HG03064 (cell line): ENCODE data around the gene KNDC1.
"Not testable (repeated sequence)": the region's sequence is repeated elsewhere in the genome, so short reads cannot be mapped to it uniquely, and the experiment has no call there.

Experiments
- ATAC-seq: cut with Tn5 transposase; IDR thresholded peaks from one replicate; pipeline ENCODE4 v1.9.1; 2021; ENCODE audit warnings: low read depth; ENCODE audit not compliant: unreplicated experiment

KNDC1 gene

DNA sequence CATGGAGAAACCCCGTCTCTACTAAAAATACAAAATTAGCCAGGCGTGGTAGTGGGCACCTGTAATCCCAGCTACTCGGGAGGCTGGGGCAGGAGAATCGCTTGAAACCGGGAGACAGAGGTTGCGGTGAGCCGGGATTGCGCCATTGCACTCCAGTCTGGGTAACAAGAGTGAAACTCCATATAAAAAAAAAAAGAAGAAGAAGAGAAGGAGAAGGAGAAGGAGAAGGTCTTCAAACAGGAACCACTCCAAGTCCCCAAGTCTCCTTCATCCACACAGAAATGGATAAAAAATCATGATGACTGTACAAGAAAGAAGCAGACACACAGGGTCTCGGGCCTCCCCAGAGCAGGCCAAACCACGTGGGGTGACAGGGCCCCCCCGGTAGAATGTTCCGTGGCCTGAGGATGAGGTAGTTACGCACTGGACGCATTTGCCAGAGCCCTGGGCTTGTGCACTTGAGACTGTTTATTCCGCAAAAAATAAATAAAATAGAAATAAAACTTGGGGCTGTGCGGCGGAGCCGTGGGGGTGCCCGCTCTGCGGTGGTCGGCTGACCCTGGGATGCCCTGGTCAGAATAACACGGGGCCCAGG, 93.4 kb downstream of the KNDC1 start:
- ATAC-seq, result no peak

DNA sequence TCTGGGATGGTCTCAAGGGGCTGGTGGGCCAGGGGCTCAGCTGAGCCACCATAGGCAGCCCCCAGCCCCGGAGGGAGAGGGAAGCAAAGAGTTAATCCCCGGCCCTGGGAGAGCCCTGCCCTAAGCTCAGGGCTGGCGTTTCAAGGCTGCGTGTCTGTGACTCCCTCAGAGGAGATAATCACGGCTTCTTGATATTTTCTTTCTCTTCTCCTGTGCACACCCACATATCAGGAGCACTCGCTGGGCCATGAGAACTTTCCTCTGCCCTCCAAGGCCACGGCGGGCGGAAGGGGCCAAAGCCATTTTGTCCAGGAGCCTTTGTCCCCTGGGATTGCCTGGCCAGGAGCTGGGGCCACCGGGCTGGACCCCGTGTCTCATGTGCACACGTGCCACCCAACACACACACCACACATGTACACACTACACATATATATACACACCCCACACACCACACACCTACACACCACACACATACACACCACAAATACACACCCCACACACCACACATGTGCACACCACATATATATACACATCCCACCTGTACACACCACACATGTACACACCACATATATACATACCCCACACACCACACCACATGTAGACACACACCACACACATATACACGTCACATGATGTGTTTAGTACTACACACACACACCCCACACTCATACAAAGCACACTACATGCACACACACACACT, 94.6 kb downstream of the KNDC1 start:
- no peak for ATAC-seq

DNA sequence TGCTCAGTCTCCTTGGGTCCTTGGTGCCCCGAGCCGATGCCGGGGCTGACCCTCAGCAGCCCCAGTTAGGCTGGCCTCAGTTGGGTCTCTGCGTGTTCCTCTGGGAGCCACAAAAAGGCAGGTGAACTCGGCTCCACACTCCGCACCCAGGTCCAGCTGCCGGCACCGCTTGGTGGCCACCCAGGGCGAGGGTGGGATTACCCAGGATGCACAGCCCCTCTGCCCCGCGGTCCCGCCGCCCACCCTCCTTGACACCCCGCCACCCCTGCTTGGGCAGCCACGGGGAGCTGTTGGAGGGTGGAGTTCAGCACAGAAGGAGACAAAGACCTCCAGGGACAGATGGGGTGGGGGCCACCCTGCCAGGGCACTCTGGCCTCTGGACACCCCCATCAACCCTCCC, 95.3 kb downstream of the KNDC1 start:
- no peak for ATAC-seq

DNA sequence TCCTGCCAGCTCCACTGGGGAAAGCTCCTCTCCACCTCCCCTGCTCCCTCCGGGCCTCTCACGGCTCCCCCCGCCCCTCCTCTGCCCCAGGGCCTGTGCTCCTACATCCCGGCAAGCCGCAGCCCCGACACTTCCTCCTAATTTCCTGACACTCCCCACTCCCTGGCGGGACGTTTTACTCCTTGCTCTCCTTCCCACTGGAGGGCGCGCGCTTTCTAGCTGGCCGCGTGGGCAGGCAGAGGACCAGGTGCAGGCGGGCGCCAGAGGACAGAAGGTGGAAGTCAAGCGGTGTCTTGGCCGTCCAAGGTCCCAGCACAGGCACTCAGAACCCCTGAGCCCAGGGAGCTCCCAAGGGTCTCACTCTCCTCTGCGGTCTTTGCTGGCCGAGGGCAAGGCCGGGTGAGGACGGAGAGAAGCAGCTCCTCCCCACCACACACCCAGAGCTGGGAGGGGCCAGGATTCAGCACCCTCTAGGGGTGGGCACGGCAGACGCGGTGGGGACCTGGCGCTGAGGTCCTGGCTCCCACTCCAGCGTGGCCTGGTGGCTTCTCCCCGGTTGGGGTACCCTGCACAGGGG, 97.6 kb downstream of the KNDC1 start:
- no peak for ATAC-seq

DNA sequence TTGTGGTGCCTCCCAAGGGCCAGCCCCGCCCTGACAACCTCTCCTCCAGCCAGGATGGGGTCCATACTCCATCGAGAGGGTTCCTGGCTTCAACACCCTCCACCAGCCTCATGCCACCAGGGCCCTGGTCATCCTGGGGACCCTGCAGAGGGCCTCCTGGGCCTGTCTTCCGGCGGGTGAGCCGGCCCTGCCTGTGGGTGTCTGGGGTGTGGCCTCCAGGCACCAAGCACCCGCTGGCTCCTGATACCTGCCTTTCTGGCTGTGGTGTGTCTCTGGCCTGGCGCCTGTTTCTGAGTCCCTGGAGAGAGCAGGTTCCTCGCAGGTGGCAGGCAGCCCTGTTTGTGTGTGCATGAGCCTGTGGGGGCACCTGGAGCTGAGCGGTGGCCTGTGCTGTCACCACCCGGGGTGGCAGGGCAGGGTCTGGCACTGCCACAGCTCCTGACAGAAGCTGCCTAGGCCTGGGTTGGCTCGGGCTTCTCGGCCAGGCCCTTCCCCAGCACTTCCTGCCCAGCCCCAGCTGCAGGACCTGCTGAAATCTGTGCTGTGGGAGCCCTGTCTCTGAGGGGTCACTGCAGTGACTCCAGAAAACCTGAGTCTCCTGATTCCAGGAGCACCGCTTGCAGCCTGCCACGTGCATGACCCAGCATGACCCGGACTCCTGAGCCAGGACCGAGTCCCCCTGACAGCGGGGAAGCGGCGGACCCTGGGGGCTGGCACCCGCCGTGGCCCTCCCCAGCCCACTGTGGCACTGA, 98.2 kb downstream of the KNDC1 start:
- ATAC-seq, result no peak

DNA sequence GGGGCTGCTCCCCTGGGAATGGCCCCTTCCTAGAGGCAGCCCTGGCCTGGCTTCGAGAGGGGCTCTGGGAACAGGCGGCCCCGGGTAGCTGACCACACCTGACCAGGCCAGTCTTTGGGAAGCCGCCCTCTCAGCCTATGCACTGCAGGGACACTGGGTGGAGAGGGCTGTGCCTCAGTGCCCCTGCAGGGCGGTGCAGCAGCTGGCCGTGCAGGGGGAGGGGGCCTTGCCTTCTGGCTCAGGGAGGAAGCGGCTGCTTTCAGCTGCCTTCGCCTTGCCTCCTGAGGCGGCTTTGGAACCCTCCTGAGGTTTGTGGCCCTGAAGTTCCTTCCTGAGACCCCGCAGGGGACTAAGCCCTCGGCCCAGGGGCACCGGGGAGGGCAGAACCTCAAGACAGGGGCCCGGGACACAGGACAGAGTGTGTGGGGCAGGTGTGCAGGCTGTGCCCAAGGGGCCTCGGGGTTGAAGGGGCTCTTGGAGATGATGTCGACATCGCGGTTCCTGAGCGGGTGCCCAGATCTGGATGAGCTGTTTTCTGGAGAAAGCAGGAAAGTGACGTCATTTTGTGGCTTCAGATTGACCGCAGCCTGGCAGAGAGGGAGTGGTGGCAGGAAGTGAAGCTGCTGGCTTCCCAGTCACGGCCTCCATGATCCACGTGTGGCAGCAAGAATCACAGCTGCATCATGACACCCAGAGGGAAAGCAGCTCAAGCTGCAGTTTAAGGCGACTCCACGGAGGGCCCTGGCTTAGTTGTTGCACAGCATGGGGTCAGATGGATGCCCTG, 99.0 kb downstream of the KNDC1 start:
- ATAC-seq, result no peak

DNA sequence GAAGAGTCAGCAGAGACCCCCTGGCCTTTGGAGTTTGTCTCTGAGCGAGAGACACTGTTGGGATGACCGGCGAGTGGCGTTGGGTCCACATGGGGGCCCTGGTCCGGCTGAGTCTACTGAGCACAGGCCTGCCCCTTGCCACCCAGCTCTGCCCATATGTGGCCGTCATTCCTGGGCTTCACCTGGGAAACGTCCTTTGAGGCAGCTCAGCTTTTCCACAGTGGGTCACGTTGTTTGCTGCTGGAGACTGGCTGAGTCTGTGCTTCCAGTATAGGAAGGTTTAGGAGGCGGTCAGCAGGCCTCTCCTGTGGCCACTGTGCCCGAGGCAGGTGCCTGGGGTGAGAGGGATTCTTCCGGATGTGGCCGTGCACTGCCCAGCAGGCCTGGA, 99.6 kb downstream of the KNDC1 start:
- ATAC-seq, result no peak

DNA sequence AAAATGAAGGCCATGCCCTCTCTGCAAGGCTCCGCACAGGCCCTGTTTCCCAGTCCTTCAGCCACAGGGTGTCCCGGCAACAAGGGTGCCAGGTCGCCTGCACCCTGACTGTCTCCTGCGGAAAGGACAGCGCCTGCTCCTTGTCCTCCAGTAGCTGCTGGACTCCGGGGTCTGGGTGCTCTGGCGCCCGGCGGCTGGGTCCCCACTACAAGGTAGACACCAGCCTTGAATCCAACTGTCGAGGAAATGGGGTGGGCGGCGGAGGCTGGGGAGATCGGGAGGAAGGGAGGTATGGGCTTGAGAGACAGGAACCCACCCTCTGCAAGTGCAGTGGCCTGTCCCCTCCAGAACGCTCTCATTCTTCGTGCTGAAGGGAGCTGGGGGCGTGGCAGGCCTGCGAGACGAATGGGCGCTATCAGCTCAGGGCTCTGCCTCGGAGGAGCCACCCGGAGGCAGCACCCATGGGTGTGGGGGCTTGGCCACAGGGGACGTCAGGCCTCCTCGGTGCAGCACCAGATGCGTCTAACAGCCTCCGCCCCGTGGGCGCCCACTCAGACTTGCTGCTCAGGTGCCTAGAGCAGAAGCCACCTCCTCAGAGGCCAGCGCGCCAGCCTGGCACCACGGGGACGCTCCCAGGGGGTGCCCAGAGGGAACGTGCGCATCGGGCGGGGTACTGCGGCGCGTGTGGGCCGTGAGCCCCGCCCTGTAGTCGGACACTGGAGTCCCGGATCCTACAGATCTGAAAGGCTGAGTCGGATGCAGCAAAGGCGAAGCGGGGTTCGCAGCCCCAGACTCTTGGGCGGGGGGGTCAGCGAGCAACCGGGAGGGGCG, 101.1 kb downstream of the KNDC1 start:
- ATAC-seq, result peak; percentile 45

DNA sequence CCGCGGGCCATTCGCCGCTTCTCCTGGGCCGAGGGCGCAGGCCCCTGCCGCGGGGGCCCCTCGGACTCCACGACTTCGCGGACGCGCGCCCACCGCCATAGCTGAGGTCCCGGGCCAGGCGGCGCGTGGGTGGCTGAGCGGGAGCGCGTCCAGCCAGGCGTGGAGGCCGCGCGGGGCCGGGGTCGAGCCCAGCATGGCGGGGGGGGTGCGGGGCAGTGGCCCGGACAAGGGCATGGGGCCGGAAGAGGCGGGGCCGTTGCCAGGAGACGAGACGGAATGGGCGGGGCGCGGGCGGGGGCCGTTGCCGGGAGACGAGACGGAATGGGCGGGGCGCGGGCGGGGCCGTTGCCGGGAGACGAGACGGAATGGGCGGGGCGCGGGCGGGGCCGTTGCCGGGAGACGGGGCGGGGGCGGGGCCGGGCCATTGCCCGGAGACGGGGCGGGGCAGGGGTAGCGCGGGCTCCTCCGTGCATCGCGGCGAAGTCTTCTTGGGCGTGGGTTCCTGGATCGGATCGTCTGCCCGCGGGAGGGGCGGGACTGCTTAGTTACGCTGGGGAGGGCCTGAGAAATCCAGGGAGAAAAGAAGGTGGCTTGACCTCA, 101.8 kb downstream of the KNDC1 start:
- peak; percentile 46 for ATAC-seq

DNA sequence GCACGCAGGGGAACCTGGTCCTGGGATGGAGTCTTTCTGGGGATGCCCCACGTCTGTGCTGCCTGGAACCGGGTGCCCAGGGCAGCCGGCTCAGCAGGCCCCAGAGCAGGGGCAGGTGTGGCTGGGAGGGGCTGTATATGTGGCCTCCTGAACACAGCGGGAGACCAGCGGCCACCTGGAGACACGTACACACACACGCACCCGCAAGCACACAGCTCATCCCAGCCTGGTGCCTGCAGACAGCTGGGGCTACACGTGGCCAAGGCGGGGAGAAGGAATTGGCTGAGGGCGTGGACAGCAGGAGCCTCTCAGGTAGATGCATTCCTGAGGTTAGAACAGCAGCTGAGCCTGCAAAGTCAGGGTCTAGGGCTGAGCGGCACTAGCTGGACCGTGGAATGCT, 102.7 kb downstream of the KNDC1 start:
- no peak for ATAC-seq

DNA sequence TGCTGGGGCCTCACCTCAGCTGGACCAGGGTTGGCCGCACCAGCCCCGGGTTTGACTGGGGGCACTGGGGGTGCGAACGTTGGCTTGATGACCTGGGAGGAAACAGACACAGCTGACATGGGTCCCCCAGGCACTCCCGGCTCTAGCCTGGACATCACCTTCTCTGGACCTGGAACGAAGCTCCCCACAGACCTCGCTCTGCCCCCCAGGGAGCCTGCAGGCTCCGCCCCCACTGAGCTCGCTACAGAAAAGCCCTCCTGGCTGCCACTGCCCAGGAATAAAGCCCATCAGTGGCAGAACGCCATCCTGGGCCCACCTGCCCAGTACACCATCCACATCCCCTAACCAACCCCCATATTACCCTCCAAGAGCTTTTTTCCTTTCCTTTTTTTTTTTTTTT, 103.7 kb downstream of the KNDC1 start:
- no peak for ATAC-seq

DNA sequence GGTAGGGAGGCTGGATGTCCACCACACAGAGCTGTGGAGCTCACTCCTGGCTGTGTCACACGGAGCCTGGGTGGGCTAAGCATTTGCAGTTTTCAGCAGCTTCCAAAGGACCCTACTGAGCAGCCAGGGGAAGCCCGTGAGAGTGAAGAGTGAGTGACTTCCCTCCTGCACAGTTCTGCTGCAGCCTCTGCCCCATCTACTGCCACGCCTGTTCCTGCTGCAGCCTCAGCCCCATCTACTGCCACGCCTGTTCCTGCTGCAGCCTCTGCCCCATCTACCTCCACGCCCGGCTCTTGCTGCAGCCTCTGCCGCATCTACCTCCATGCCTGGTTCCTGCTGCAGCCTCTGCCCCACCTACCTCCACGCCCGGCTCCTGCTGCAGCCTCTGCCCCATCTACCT, 104.4 kb downstream of the KNDC1 start:
- no peak for ATAC-seq

DNA sequence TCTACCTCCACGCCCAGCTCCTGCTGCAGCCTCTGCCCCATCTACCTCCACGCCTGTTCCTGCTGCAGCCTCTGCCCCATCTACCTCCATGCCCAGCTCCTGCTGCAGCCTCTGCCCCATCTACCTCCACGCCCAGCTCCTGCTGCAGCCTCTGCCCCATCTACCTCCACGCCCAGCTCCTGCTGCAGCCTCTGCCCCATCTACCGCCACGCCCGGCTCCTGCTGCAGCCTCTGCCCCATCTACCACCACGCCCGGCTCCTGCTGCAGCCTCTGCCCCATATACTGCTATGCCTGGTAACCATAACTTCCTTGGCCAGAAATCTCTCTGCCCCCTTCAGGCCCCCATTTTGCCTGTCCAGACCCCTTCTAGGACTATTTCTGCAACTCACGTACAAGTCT, 105.0 kb downstream of the KNDC1 start:
- not testable (repeated sequence) for ATAC-seq

DNA sequence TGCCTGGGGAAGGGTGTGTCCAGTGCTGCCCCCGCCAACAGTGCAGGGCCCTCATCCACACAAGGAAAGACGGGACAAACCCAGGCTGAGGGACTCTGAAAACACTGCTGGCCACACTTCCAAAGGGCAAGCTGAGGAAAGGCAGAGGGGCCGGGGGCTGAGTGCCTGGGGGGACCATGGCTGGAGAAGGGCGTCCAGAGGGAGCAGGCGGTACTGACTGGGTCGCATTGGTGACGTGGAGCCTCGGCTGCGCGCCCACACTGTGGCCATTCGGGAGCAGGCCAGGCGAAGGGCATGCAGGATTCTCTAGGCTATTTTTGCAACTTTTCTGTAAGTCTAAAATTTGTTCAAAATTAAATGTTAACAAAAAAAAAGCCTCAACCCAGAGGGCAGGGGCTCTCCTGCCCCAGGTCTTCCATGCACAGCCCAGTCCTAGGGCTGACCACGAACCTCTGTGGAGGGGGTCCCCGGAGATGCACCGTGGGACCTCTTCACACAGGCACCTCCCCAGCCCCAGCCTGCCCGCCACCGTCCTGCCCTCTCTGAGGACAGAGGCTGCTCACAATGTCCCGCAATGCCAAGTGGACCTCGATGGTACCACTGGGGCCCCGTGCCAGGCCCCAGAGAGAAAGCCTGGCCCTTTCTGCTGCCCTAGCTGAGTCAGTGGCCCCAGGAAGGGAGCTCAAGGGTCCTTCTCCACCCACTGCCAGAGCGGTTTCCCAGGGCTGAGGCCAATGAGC, 106.2 kb downstream of the KNDC1 start:
- ATAC-seq, result no peak

DNA sequence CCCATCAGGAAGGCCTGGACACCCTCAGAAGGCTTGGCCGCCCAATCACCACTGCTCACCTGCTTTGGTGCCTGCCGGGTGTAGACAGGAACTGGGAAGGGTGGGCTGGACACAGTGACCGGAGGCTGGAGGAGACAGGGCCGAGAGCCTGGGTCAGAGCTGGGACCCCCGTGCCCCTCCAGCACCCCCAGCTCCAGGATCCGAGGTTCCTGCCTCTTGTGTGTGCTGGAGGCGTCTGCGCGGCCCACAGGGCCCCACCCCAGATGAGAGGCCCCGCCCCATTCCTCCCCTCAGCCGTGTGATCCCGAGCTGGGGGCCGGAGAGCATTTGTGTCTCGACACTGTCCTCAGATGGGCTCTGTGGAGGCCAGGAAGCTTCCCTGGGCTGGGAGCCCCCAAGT, 107.3 kb downstream of the KNDC1 start:
- no peak for ATAC-seq

DNA sequence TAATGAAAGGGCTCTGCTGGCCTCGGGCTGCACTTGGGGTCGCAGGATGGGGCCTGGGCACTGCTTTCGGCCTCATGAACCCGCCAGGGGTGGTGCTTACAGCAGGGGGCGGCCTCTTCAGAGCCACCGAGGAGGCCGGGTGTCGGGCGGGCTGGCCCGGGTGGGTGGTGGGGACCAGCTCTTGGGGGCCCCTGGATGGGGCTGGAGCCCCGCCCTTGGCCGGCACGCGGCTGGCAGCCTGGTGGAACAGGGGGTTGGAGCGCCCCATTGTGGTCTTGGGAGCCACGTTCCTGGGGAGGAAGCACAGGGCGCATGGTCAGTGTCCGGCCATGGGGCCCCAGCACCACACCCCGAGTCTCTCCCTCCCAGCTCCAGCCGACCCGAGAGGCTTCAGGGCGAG, 107.8 kb downstream of the KNDC1 start:
- ATAC-seq, result no peak

DNA sequence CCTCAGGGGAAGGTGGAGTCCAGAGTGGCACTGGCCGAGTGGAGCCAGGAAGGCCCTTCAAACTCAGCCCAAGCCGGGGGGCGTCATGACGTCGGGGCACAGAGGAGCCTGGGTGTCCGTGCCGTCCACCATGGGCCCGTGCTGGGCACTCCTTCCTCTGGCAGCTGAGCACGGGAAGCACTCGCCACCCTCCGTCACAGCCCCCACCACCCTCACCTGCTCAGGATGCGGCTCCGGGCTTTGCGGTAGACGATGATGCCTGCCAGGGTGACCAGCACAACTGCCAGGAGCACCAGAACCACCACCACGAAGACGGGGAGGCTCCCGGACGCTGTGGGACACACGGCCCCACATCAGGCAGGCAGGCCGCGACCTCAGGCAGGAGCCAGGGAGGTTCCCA, 108.5 kb downstream of the KNDC1 start:
- no peak for ATAC-seq

DNA sequence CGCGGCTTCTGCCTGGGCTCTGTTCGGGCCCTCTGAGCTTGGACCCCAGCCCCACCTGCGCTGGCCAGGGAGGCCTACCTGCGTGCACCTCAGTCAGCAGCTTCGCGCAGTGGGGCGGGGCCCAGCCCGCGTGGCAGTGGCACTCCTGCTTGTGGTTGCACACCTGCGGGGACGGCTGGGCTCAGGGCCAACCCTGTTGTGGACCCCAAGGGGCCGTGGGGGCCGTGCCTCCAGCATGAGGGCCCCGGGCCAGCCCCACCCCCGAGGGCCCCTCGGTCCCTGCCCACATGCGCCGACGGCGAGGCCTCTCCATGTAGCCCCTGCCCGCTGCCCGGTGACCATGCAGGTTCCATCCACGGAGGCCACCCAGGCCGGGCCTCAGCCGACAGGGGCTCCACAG, 109.3 kb downstream of the KNDC1 start:
- no peak for ATAC-seq

DNA sequence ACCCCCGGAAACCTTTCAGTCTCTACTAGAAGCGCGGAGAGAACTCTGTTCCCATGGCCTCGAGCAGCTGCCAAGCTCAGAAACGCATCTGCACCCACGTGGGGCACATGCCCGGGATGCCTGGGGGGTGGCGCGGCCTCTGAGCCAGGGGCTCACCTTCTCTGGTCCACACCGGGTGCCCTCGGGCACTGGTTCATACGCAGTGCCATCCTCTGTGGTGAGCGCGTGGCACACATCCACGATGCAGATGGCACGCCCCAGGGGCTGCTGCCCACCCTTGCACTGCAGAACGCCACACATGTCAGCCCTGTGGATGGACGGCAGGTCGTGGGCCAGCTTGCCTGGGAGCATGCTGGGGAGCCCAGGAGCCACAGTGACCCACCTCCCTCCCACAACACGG, 110.2 kb downstream of the KNDC1 start:
- no peak for ATAC-seq
